MM.1S (cell line): ENCODE results near the gene SPIN2A.
"Not testable (repeated sequence)": the region's sequence is repeated elsewhere in the genome, so short reads cannot be mapped to it uniquely, and the experiment has no call there.

Source experiments
- DNase-seq: peaks from one replicate; pipeline ENCODE4 v3.0.0-alpha.2; 2015
- H2AFZ ChIP-seq: fragments of 300-600 bp; sonication (generic); 2 replicates; pipeline ENCODE4 v1.6.0; 2016; ENCODE audit warnings: antibody characterized with exemption, low read length
- H3F3A ChIP-seq: fragments of 300-600 bp; sonication (generic); 2 replicates; pipeline ENCODE4 v1.6.1; 2016; ENCODE audit warnings: mild to moderate bottlenecking, antibody characterized with exemption, low read length, moderate library complexity, mixed read lengths; ENCODE audit not compliant: insufficient read depth
- H3K27ac ChIP-seq: fragments of 300-600 bp; sonication (generic); 2 replicates; pipeline ENCODE4 v1.5.1; 2016; ENCODE audit warnings: mild to moderate bottlenecking, low read length
- H3K27me3 ChIP-seq: fragments of 300-600 bp; sonication (generic); replicated peaks from 2 replicates; pipeline ENCODE4 v1.6.0; 2016; ENCODE audit warnings: low read length; ENCODE audit not compliant: insufficient read depth
- H3K36me3 ChIP-seq: fragments of 300-600 bp; sonication (generic); replicated peaks from 2 replicates; pipeline ENCODE4 v1.6.1; 2016; ENCODE audit warnings: mild to moderate bottlenecking, low read length, mixed read lengths; ENCODE audit not compliant: insufficient read depth
- H3K4me1 ChIP-seq: fragments of 300-600 bp; sonication (generic); 2 replicates; pipeline ENCODE4 v1.6.1; 2016; ENCODE audit warnings: low read length, mixed read lengths
- H3K4me2 ChIP-seq: fragments of 300-600 bp; sonication (generic); 2 replicates; pipeline ENCODE4 v1.6.0; 2016; ENCODE audit warnings: low read depth, low read length
- H3K4me3 ChIP-seq: fragments of 300-600 bp; sonication (generic); 2 replicates; pipeline ENCODE4 v1.5.1; 2016; ENCODE audit warnings: low read length, mixed read lengths
- H3K79me2 ChIP-seq: fragments of 300-600 bp; sonication (generic); 2 replicates; pipeline ENCODE4 v1.6.1; 2016; ENCODE audit warnings: mixed run types, low read length, mixed read lengths
- H3K9ac ChIP-seq: fragments of 300-600 bp; sonication (generic); 2 replicates; pipeline ENCODE4 v1.6.1; 2016; ENCODE audit warnings: low read length, mixed read lengths
- H3K9me2 ChIP-seq: fragments of 300-600 bp; sonication (generic); replicated peaks from 2 replicates; pipeline ENCODE4 v1.6.1; 2016; ENCODE audit warnings: mild to moderate bottlenecking, low read length, mixed read lengths; ENCODE audit not compliant: insufficient read depth
- H3K9me3 ChIP-seq: fragments of 300-600 bp; sonication (generic); replicated peaks from 2 replicates; pipeline ENCODE4 v1.6.1; 2016; ENCODE audit warnings: mild to moderate bottlenecking, low read length, mixed read lengths; ENCODE audit not compliant: insufficient read depth
- H4K20me1 ChIP-seq: fragments of 300-600 bp; sonication (generic); 2 replicates; pipeline ENCODE4 v1.6.1; 2016; ENCODE audit warnings: mild to moderate bottlenecking, low read length, moderate library complexity, mixed read lengths; ENCODE audit not compliant: insufficient read depth
- EZH2 ChIP-seq: fragments of 300-600 bp; sonication (generic); optimal IDR thresholded peaks from 2 replicates; pipeline ENCODE3; 2017; ENCODE audit warnings: low read depth, mild to moderate bottlenecking, antibody characterized with exemption, low read length, mixed read lengths
- EZH2phosphoT487 ChIP-seq: fragments of 300-600 bp; sonication (generic); IDR thresholded peaks from 2 replicates; pipeline ENCODE4 v1.6.1; 2018; ENCODE audit warnings: antibody characterized with exemption, low read length
- TF ChIP-seq, protein P1 (sequence below): fragments of 300-600 bp; sonication (generic); IDR thresholded peaks from 2 replicates; pipeline ENCODE4 v1.5.1; 2016; ENCODE audit warnings: antibody characterized with exemption, low read length, mixed read lengths

SPIN2A gene

GRCh38 chrX:57137501-57137900 is 304 bp upstream of the SPIN2A start:
- TF ChIP-seq EZH2phosphoT487: no peak
- TF ChIP-seq EZH2: no peak
- TF ChIP-seq, protein P1, sequence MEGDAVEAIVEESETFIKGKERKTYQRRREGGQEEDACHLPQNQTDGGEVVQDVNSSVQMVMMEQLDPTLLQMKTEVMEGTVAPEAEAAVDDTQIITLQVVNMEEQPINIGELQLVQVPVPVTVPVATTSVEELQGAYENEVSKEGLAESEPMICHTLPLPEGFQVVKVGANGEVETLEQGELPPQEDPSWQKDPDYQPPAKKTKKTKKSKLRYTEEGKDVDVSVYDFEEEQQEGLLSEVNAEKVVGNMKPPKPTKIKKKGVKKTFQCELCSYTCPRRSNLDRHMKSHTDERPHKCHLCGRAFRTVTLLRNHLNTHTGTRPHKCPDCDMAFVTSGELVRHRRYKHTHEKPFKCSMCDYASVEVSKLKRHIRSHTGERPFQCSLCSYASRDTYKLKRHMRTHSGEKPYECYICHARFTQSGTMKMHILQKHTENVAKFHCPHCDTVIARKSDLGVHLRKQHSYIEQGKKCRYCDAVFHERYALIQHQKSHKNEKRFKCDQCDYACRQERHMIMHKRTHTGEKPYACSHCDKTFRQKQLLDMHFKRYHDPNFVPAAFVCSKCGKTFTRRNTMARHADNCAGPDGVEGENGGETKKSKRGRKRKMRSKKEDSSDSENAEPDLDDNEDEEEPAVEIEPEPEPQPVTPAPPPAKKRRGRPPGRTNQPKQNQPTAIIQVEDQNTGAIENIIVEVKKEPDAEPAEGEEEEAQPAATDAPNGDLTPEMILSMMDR: no peak
- Histone ChIP-seq H3K79me2 (no peaks in the 10 kb centered on the region), H4K20me1 (no peaks in the 10 kb centered on the region), H3K9me2 (no peaks in the 10 kb centered on the region), H3F3A (no peaks in the 10 kb centered on the region), H3K4me3 (no peak overlapping the region), H3K4me2 (no peak overlapping the region), H3K9ac (no peak overlapping the region), H3K36me3 (no peaks in the 10 kb centered on the region), H2AFZ (no peak overlapping the region), H3K9me3 (no peaks in the 10 kb centered on the region), H3K27ac (no peak overlapping the region), H3K27me3 (no peaks in the 10 kb centered on the region), H3K4me1 (no peaks in the 10 kb centered on the region)
- DNase-seq: no peak

DNA sequence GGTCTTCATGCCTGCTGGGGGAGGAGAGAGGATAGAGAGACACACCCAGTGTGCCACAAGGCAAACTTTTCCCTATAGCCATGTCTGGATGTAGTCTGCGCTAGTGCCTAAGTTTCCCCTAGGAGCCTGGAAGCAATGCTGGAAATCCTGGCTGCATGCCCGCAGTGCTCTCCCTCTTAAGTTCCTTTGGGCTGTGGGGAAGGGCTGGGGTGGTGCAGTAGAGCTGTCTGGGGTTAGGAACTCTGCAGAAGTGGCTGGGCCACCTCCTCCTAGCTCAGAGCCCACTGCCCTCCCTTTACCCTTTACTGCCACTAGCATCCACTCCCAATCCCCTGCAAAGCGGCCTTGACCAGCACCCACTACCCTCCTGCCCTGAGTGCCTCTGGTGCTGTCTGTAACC is 608 bp downstream of the SPIN2A start:
- H3K27ac ChIP-seq, H3K4me3 ChIP-seq, H3K9me3 ChIP-seq, H2AFZ ChIP-seq, H3K27me3 ChIP-seq, H3K36me3 ChIP-seq, H3K9me2 ChIP-seq, H3K79me2 ChIP-seq, H3F3A ChIP-seq, H3K9ac ChIP-seq, DNase-seq, H3K4me2 ChIP-seq, H3K4me1 ChIP-seq, H4K20me1 ChIP-seq: not testable (repeated sequence)

DNA sequence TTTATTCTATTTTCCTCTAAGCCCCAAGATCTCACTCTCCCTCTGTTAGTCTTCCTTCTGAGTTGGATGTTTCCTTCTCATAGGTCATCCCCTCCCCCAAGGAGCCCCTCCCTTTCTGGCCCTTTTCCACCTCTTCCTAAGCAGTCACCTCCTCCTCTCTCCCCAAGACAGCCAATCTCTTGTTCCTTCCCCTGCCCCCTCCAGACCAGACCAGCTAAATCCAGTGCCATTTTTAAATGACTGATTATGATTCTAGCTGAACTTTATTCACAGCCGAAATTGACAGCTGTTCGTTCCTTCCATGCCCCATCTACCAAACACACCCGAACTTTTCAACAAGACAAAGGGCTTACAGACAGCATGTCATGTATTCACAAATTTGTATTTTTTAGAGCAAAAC is 1.9 kb downstream of the SPIN2A start:
- Histone ChIP-seq H3K4me3 (no peak overlapping the region), H3K79me2 (no peaks in the 10 kb centered on the region), H3K9ac (no peak overlapping the region), H2AFZ (no peak overlapping the region), H3K9me3 (no peaks in the 10 kb centered on the region), H3K27ac (no peak overlapping the region), H4K20me1 (no peaks in the 10 kb centered on the region), H3K4me2 (no peak overlapping the region), H3K4me1 (no peaks in the 10 kb centered on the region), H3K36me3 (no peaks in the 10 kb centered on the region), H3K9me2 (no peaks in the 10 kb centered on the region), H3F3A (no peaks in the 10 kb centered on the region), H3K27me3 (no peaks in the 10 kb centered on the region)
- no peak for DNase-seq
- TF ChIP-seq, protein P1: no peak

DNA sequence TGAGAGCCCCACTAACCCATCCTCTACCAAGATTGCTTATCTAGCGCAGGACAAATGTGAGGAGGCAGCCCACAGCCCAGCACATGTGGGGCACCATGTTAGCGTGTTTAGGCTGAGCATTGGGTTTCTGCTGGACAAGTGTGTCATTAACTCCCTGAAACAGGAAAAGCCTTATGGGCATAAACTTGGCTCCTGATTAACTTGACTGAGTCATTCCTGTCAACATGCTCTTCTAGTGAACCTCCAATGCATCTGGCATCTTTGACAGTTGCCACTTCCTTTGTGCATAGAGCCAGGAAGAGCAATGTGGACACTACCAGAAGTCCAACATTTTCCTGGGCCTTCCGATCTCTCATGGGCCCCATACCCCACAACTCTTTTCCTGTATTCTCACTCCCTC is 2.5 kb downstream of the SPIN2A start:
- Histone ChIP-seq H2AFZ (no peak overlapping the region), H3K9me3 (no peaks in the 10 kb centered on the region), H4K20me1 (no peaks in the 10 kb centered on the region), H3K36me3 (no peaks in the 10 kb centered on the region), H3K27me3 (no peaks in the 10 kb centered on the region), H3K4me1 (no peaks in the 10 kb centered on the region), H3K9ac (no peak overlapping the region), H3K4me2 (no peak overlapping the region), H3K4me3 (no peak overlapping the region), H3K79me2 (no peaks in the 10 kb centered on the region), H3F3A (no peaks in the 10 kb centered on the region), H3K9me2 (no peaks in the 10 kb centered on the region), H3K27ac (no peak overlapping the region)
- TF ChIP-seq, protein P1: no peak
- no peak for TF ChIP-seq EZH2phosphoT487
- no peak for TF ChIP-seq EZH2
- no peak for DNase-seq
